Fibroblast of pulmonary artery (primary cell): ENCODE results near the gene MRPL9.
"Not testable (repeated sequence)": the region's sequence is repeated elsewhere in the genome, so short reads cannot be mapped to it uniquely, and the experiment has no call there.

Experiments used
- DNase-seq: peaks from one replicate; pipeline ENCODE4 v3.0.0-alpha.2; 2010; ENCODE audit warnings: low read depth
- H3K4me3 ChIP-seq: replicated peaks from 2 replicates; pipeline ENCODE4 v1.5.1; 2011; ENCODE audit warnings: low read depth, mild to moderate bottlenecking, control low read depth, low read length, moderate library complexity
- CTCF ChIP-seq: IDR thresholded peaks from 2 replicates; pipeline ENCODE4 v1.5.1; 2011; ENCODE audit warnings: mild to moderate bottlenecking, control low read depth, low read length, inconsistent platforms; ENCODE audit errors: missing control alignments

The MRPL9 gene

GRCh38 chr1:151783796-151784195 is 20.5 kb upstream of the MRPL9 start:
- H3K4me3 ChIP-seq: no peak overlapping the region
- DNase-seq: no peak
- no peak for TF ChIP-seq CTCF

- no peak overlapping the region for H3K4me3 ChIP-seq
- no peak for TF ChIP-seq CTCF
- no peak for DNase-seq
Observed at GRCh38 chr1:151782741-151783140, 19.4 kb upstream of the MRPL9 start.

- DNase-seq, H3K4me3 ChIP-seq: not testable (repeated sequence)
Observed at GRCh38 chr1:151782026-151782425, 18.7 kb upstream of the MRPL9 start.

- DNase-seq, H3K4me3 ChIP-seq: not testable (repeated sequence)
Observed at GRCh38 chr1:151780736-151781135, 17.4 kb upstream of the MRPL9 start.

- no peak for TF ChIP-seq CTCF
- no peak overlapping the region for H3K4me3 ChIP-seq
- no peak for DNase-seq
Observed at GRCh38 chr1:151779852-151780251, 16.6 kb upstream of the MRPL9 start.

- no peak for DNase-seq
- no peak overlapping the region for H3K4me3 ChIP-seq
- no peak for TF ChIP-seq CTCF
Observed at GRCh38 chr1:151777317-151777716, 14.0 kb upstream of the MRPL9 start.

GRCh38 chr1:151776665-151777062 is 13.4 kb upstream of the MRPL9 start:
- DNase-seq: no peak
- no peak overlapping the region for H3K4me3 ChIP-seq
- TF ChIP-seq CTCF: no peak

GRCh38 chr1:151775894-151776664 is 12.8 kb upstream of the MRPL9 start:
- no peak for TF ChIP-seq CTCF
- H3K4me3 ChIP-seq: no peak overlapping the region
- DNase-seq: no peak
